ENCODE data around the gene PRUNE2. TPM values are rescaled to one million over a fixed set of nuclear protein-coding genes. Genes with fewer than 3 reads are reported as not detected.

PRUNE2 gene
- total RNA-seq, 4 donors from 2014 or later: 15.6 to 37.8 (median 26.1) TPM

DNA sequence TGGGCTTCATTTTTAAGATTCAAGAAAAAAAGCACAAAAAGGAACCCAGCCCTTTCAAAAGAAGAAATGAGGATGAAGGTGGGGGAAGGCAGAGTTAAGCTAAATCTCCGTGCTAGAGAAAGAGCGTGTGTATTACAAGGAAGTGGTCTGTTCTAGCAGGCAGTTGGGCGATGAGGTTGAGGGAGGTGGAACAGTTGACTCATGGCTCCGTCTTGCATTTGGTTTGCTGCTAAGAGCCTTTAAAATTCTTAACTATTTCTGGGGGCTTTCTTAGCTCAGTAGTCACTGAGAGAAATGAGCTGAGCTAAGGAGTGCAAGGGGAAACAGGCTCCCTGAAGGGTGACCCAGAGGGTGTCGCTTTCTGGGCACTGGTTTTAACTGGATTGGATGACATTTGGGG is 329.6 kb downstream of the PRUNE2 start:
- H3K27ac ChIP-seq: peak overlapping the region in 2 of 4 donors; percentile 2 to 49
- no peak overlapping the region for H3K4me3 ChIP-seq
- H3K4me1 ChIP-seq: peaks cover 0 to 5% (median 0%) of the 10 kb centered on the region in 4 donors
- TF ChIP-seq POLR2A (IDR thresholded peaks at IDR 0.05): no peak
- TF ChIP-seq, protein P1, sequence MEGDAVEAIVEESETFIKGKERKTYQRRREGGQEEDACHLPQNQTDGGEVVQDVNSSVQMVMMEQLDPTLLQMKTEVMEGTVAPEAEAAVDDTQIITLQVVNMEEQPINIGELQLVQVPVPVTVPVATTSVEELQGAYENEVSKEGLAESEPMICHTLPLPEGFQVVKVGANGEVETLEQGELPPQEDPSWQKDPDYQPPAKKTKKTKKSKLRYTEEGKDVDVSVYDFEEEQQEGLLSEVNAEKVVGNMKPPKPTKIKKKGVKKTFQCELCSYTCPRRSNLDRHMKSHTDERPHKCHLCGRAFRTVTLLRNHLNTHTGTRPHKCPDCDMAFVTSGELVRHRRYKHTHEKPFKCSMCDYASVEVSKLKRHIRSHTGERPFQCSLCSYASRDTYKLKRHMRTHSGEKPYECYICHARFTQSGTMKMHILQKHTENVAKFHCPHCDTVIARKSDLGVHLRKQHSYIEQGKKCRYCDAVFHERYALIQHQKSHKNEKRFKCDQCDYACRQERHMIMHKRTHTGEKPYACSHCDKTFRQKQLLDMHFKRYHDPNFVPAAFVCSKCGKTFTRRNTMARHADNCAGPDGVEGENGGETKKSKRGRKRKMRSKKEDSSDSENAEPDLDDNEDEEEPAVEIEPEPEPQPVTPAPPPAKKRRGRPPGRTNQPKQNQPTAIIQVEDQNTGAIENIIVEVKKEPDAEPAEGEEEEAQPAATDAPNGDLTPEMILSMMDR (IDR thresholded peaks at IDR 0.05): no peak
- no peaks in the 10 kb centered on the region for H3K9me3 ChIP-seq
- H3K27me3 ChIP-seq: no peaks in the 10 kb centered on the region
- no peaks in the 10 kb centered on the region for H3K36me3 ChIP-seq
- DNase-seq: peak in 2 of 3 donors; percentile 53 to 83

DNA sequence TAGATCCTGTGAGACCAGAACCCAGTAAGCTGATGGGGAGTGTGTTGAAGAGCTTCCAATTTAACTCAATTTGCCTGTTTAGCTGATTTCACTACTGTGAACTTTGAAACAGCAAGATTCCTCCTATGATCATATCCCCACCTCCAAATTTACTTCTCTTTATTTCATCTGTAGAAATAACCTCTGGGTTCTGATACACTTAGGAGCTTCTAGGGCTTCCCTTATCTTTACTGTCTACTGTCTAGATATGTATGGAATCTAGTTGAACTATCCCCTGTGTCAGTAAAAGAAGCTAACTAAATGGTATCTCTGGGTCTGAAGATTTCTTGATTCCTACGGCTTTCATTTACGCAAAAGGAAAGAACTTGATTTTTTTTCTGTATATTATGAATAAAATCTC is 330.2 kb downstream of the PRUNE2 start:
- Histone ChIP-seq H3K4me3 (no peak overlapping the region), H3K36me3 (no peaks in the 10 kb centered on the region), H3K9me3 (no peaks in the 10 kb centered on the region), H3K27me3 (no peaks in the 10 kb centered on the region), H3K4me1 (peaks cover 0 to 4% (median 0%) of the 10 kb centered on the region in 4 donors), H3K27ac (no peak overlapping the region)
- DNase-seq: no peak
- TF ChIP-seq, protein P1 (IDR thresholded peaks at IDR 0.05): no peak
- TF ChIP-seq POLR2A (IDR thresholded peaks at IDR 0.05): no peak

DNA sequence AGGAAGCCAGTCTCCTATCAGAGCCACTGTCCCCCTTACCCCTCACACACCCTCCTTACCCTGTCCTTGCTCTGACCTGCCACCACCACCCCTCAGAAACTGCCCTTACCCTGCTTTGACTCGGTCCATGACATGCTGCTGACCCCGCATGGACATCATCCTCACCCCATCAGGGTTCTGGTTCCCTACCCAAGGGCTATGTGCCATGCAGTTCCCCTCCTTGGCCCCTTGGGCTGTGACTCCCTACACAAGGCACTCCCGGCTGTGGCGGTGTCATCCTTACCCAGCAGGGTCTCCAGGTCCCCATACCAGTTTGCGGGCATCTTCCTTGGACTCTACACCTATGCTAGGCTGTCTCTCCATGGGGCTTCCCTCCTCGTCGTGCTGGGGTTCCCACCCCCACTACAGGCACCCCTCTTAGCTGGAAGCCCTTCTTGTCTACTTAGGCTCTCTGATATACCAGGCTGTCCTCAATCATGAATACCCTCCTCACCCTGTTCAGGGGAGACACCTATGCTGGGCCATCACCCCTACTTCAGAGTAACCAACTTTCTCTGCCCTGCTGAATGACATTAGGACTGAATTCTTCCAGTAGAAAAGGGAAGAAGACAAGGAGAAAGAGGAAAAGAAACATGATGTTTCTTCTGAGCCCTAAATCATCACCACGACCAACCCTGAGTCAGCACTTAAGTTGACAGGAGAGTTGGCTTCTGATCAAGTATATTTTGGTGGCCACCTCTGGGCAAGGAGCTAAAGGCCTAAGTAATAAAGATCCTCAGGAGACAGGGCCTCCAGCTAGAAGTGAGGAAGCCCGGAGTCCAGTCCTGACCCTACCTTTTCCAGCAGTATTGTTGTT is 331.8 kb downstream of the PRUNE2 start:
- TF ChIP-seq, protein P1 (IDR thresholded peaks at IDR 0.05): no peak
- no peak for TF ChIP-seq POLR2A (IDR thresholded peaks at IDR 0.05)
- H3K27ac ChIP-seq: no peak overlapping the region
- no peak for DNase-seq
- peaks cover 0 to 4% (median 0%) of the 10 kb centered on the region in 4 donors for H3K4me1 ChIP-seq
- no peaks in the 10 kb centered on the region for H3K27me3 ChIP-seq
- H3K4me3 ChIP-seq: no peak overlapping the region
- no peaks in the 10 kb centered on the region for H3K36me3 ChIP-seq
- H3K9me3 ChIP-seq: no peaks in the 10 kb centered on the region

DNA sequence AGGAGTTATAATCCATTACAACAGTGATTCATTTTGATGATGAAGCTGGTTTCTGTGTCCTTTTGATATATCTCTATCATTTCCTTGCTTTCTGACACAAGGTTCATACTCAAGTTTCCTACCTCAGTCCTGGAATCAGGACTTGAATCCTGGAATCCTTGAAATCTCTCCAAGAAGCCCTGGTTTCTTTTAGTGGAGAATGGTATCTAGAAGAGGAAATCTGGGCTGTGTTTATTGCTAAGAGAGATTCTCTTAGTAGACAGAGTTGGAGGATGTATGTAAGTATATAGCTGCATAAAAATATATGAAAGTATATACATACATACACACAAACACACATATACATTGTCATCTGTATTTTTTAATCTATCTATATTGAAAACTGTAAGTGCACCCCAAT is 332.5 kb downstream of the PRUNE2 start:
- TF ChIP-seq, protein P1 (IDR thresholded peaks at IDR 0.05): no peak
- no peak for TF ChIP-seq POLR2A (IDR thresholded peaks at IDR 0.05)
- no peaks in the 10 kb centered on the region for H3K36me3 ChIP-seq
- H3K9me3 ChIP-seq: no peaks in the 10 kb centered on the region
- DNase-seq: no peak
- no peak overlapping the region for H3K4me3 ChIP-seq
- H3K4me1 ChIP-seq: peaks cover 0 to 4% (median 0%) of the 10 kb centered on the region in 4 donors
- no peak overlapping the region for H3K27ac ChIP-seq
- no peaks in the 10 kb centered on the region for H3K27me3 ChIP-seq

DNA sequence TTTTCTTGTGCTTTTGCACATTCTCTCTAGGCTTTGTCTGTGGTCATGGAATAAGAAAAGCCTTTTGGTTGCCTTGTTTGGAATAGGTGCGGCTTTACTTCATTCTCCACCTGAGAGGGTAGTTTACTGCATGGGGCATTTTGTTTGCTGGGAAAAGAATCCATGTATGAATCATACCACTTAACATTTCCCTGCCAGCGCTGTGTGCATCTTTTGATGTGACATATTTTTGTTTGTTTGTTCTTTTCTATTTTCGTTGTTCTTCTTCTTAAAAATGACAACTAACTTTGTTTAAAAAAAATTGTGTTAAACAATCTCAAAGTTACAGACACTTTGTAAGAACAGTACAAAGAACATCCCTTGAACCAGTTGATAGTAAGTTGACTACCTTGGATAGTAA is 333.8 kb downstream of the PRUNE2 start:
- H3K27me3 ChIP-seq: no peaks in the 10 kb centered on the region
- DNase-seq: no peak
- H3K4me3 ChIP-seq: peak overlapping the region in 1 of 4 donors; percentile 57
- TF ChIP-seq, protein P1 (IDR thresholded peaks at IDR 0.05): no peak
- TF ChIP-seq POLR2A (IDR thresholded peaks at IDR 0.05): no peak
- H3K9me3 ChIP-seq: no peaks in the 10 kb centered on the region
- H3K4me1 ChIP-seq: peaks cover 0 to 4% (median 0%) of the 10 kb centered on the region in 4 donors
- no peaks in the 10 kb centered on the region for H3K36me3 ChIP-seq
- H3K27ac ChIP-seq: no peak overlapping the region

Data from Peyer's patch (tissue), 4 donors.